GM21515 (cell line): ENCODE measurements around the gene RDH14.

ENCODE experiments used
- ATAC-seq: cut with Tn5 transposase; IDR thresholded peaks from one replicate; pipeline ENCODE4 v1.9.1; 2021; ENCODE audit not compliant: unreplicated experiment

RDH14 gene, protein sequence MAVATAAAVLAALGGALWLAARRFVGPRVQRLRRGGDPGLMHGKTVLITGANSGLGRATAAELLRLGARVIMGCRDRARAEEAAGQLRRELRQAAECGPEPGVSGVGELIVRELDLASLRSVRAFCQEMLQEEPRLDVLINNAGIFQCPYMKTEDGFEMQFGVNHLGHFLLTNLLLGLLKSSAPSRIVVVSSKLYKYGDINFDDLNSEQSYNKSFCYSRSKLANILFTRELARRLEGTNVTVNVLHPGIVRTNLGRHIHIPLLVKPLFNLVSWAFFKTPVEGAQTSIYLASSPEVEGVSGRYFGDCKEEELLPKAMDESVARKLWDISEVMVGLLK

DNA sequence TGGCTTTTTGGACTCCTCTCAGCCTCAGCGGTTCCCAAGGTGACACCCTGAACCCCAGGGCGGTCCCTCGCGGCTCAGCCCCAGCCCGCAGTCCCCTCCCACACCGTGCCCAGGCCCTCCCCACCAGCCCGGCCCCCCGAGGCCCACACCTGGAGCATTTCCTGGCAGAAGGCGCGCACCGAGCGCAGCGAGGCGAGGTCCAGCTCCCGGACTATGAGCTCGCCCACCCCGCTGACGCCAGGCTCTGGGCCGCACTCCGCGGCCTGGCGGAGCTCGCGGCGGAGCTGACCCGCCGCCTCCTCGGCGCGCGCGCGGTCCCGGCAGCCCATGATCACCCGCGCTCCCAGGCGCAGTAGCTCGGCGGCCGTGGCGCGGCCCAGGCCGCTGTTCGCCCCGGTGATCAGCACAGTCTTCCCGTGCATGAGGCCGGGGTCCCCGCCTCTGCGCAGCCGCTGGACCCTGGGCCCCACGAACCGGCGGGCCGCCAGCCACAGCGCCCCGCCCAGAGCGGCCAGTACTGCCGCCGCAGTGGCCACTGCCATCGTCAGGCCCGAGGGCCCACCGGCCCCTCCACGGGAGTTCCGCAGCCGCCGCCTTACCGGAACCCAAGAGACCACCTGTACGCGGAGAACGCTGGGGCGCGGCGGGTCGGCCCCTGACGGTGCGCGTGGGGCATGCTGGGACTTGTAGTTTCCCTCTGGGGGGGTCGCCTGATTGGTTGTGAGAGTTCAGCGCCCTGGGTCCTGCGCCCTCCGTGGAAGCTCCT is at the start of gene RDH14:
TSS of gene RDH14 (minus strand) at position 623 of the 766 bp plus-strand sequence. CDS start at position 542, 81 bp downstream.
- peak; percentile 95 for ATAC-seq

DNA sequence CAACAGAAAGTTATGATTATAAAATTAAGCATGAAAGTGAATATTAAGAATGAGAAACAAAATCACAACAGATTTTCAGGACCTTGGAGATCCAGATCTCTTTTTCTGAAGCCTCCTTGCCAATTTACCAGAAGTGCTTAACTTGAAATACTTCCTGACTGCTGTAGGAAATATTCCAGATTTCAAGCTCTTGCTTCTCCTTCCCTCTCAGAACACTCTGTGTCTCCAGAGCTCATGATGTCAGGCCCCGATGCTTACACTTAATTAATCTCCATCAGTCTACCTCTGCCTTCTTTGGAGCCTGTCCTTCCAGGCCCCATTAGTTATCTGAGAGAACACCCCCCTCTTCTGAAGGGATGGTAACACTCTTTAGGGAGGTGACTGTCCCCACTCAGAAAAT is 49.6 kb upstream of the RDH14 start:
- ATAC-seq, result no peak

DNA sequence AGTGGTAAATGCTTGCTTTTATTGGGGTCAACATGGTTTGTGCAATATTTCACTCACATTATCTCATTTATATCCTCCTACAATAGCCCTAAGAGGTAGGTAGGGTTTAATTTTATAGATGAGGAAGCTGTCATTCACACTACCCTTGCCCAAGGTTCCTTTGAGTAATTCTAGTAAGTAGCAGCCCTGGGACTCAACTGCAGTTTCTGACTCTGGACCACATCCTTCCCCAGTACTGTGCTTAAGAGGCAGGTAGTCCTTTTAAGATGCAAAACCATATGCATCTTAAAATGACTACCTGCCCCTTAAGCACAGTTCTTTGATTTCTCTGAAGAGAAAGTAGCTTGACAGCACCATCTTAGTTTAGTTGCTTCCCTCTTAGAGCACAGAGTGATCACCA is 44.7 kb upstream of the RDH14 start:
- no peak for ATAC-seq

DNA sequence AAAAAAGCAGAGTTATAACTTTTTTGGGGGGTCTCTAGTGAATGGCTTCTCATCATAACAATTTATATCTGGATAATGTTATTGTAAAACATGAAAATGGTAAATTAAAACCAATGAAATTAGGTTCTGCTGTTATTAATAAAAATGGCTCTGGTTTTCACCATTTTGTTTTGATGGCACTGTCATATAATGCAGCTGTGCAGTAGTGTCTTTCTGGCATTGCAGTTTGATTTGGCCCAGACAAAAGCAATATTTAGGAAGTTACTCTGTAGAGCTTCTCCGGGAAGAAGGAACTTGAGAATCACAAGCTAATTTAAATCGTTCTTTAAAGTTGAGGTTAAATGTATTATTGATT is 44.1 kb upstream of the RDH14 start:
- no peak for ATAC-seq

DNA sequence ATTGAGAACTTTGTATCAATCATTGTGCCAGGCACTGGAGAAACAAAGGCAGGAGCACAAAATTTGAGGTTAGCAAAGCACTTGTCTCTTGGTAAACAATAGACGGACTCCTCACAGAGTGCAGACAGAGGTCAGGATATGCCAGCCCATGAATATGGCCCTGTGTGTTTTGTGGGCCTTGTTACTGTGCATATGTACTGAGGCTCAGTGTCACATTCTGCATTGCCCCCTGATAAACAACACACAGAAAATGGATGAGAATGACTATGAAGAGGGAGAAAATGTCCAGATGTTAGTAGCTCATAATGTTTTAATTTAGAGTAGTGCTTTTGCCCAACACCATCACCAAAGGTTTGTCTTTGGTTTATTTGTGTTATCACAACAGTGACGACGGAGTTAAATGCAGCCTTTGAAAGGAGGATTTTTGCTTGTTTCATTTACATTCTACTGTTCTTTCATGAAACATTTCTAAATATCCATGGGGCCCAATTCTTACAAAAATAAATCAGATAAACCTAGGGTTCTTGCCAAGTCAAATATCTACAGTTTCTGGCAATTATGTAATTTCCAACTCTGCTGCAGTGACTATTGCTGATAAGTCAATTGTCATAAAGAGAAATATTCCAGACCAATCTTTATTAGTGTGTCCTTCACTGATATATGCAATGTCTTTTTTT is 43.5 kb upstream of the RDH14 start:
- ATAC-seq, result no peak

DNA sequence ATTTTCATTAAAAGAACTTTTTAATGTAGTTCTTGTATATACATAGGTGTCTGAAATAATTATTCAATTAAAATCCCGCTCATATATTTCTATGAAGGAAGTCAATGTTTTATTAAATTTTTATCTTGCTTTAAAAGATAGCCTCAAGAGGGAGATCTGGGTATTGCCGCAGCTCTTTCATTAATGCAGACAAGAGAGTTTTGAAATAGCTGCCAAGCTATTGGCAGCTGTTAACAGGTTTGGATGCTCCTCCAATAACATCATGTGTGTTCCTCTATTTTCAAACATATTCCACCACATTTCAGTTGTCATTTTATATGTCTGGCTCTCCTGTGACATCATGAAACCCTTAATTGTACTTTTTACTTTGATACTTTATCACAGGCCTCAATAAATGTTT is 41.8 kb upstream of the RDH14 start:
- no peak for ATAC-seq

DNA sequence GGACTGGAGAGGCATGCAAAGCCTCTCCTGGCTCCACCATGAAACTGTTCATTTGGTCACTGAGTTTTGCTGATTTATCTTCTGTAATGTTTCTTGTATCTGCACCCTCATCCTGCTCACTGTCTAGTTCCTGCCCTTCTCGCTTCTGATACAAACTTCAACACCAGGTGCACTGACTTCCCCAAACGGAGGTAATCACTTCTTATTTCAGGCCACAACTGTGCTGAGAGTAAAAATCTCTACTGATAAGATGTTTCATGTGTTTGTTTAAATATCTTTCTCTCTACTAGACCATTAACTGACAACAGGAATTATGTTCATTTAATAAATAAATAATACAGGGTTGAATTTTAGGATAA is 39.8 kb upstream of the RDH14 start:
- ATAC-seq, result no peak

DNA sequence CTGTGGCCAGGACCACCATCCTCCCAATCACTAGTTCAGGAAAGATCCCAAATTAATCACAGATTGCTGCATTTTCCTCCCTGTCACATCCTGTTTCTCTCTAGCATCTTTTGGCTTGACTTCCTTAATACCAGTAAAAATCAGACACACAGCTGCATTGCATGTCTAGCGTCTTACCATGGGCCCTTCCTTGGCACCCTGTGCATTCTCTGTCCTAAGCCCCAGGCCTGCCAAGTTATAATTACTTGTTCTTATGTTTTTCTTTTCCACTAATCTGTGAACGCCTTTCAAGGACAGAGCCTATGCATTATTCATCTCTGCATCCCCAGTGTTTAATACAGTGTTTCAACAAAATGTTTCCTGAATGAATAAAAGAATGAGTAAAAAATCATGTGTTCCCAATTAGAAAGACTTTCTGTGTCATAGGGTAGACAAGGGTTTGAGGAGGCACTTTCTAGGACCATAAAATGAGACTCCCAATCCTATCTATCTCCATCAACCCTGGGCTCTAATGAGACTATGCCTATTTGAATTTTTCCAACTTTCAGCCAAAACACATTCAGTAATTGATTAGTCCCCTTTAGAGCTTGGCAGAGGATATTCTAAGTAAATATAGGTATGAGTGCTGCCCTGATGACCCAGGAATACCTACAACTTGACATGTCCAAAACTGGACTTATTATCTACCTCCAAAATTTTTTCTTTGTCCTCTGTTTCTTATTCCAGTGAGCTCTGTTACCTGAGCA is 39.2 kb upstream of the RDH14 start:
- no peak for ATAC-seq

DNA sequence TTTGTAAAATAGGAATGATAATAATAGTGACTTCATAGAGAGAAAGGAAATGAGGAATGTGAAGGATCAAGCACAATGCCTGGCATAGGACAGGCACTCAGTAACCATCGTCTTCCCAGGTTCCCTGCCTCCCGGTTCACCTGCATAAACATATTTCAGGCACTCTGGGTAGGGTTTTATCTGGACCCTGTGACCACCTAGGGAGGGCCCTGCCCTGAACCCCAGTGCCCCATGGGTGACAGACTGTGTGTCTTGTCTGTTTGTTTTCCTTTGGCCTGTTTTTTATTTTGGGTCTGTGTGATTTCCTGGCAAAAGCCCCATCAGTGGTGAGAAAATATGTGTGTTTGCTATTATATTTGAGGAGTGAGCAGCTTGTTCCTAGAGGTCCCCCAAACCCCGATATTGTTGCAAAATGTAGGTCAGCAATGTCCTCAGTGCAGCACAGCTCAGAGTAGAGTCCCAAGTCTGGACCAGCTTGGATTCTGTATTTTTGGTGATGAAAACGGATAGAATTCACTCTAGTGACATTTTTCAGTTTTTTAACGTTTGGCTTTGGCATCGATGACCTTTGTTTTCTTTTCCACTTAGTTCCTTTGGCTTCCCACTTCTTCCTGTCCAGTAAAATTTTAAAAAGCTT is 38.5 kb upstream of the RDH14 start:
- ATAC-seq, result no peak

DNA sequence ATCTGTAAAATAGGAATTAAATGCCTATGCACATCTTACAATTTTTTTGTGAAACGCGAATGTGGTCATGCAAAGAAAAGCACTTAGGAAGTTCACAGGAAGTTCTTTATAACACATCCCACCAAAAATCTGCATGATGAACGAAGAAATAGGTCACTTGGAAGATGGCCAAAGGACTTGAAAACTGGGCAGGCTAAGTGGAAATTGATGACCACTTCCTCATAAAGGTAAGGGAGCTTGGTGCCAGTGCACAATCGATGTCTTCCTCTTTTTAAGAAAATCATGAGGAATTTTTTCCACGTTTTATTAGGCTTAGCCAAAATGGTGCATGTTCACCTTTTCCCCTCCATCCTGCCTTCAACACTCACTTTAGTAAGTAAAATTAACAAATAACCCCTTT is 37.2 kb upstream of the RDH14 start:
- ATAC-seq, result no peak

DNA sequence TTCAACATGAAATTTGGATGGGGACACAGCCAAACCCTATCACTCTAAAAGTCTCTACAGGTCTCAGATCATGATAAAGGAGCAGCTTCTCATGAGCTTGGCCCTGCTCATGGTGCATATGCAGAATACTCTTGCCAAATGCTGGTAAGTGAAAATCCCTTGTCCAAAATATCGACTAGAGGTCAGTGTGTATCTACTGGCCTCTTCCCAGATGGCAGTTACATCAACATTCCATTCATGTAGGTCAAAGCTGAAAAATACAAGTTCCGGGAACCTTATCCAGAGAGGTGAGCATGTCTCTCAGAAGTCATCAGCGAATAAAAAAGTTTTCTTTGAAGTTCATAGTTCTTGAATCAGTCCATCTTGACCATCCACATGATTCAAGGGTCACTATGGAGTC is 36.5 kb upstream of the RDH14 start:
- ATAC-seq, result no peak

DNA sequence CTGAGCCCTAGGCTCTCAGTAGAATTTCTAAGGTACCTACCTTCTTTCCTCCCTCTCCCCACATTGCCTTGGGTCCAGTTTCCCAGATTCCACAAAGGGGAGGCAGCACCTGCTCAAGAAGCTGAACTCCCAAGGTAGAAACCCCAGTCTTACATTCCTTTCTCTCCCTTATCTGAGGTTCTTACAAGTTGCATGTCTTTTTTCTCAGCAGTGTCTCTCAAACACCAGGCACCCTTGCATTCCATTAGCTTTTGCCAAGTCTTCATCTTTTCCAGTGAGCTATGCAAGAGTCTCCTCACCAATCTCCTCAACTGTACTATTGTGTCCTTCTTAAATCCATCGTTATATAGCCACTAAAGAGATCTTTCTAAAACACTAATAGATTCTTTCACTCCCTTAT is 33.0 kb upstream of the RDH14 start:
- ATAC-seq, result no peak

DNA sequence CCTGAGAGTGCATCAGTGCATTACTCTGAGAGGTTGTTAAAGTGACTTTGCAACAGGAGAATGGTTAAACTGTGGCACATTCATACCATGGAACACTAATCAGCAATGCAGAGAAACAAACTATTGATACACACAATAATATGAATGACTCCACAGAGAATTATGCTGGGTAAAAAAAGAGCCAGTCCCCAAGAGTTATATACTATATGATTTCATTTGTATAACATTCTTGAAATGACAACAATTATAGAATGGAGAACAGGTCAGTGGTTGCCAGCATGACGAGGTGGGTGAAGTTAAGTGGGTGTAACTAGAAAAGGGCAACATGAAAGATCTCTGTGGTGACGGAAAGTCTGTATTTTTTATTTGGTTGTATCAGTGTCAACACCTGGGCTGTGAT is 31.9 kb upstream of the RDH14 start:
- no peak for ATAC-seq

DNA sequence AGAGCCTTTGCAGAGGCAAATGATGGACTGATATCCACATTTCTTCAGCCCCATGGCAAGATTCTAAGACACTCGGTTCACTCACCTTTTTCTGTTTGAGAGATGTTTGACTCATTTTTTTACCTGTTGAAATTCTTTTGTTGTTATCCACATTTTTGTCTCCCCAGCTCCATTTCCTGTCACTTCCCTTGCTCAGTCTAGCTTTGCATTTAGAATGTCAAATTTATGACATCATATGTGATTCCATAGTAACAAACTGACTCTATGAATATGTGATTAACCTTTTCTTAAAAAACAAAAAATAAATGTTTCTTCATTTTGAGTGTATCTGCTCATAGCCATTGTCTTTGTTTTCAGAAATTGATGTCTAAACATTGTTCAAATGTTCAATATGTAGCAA is 28.9 kb upstream of the RDH14 start, which contains the start of gene NT5C1B:
TSS of gene NT5C1B (minus strand) at position 216 of the 400 bp plus-strand sequence. CDS start at position 115, 101 bp downstream.
- no peak for ATAC-seq

DNA sequence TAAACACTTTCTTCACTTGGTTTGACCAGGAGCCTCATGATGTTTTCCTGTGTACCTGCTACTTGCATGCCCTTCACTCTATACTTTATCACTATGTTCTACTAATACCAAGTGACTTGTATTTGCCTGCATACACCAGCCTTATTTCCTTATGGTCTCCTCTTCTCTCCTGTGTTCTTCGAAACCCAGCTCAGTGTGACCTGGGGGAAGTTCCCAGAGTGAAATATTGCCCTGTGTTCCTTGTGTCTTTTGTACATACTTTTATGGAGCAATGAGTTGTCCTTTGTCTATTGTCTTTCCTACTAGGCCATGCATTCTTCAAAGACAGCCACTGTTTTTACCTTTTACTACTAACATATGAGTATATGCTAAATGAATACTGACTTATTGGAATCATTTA is 28.3 kb upstream of the RDH14 start:
- no peak for ATAC-seq

DNA sequence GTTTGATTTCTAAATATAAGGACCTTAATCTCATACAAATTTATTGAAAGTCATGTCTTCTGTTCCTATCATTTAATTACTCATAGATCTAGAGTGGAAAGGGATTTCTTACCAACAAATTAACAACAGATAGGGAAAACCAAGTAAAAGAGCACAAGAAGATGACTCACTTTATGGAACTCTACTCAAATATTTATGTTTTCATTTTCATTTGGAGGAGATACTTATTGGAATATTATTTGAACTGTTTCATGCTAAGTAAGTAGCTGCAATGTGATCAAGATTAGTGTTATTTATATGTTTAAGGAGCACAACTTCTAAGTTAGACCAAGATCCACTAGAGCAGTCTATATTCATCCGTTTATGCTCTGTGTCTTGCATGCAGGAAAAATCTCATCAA is 27.6 kb upstream of the RDH14 start:
- no peak for ATAC-seq

DNA sequence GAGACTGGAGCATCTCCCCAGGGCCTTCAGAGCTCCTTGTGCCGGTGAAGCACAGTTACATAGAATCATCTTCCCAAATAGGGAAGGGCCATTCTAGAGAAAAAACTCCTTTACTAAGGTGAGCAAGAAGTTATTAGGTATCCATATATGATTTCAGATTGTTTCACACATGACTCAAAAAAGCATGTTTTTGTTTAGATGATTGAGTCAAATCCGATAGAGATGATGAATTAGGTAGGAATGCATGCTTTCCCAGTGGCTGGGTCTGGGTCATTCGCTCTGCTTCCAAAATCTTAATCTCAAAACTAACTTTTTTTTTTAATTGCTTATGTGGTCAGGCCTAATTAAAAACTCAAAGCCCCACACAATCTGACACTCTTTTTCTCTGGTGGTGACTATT is 25.1 kb upstream of the RDH14 start:
- no peak for ATAC-seq

DNA sequence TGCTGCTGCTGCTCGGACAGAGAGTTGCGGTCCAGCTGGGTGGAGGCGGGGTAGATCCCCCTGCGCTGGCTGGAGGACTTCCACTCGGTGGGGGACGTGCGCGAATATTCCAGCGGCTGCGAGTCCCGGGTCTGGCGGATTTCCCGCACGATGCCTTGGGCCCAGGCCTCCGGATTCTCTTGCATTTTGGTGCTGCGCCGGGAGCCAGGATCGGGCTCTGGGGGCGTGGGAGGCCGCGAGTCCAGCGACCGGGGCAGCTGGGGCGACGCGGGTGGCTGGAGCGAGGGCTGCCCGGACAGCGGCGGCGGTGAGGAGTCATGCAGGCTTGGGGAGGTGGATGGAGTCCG is 24.1 kb upstream of the RDH14 start:
- ATAC-seq, result no peak

DNA sequence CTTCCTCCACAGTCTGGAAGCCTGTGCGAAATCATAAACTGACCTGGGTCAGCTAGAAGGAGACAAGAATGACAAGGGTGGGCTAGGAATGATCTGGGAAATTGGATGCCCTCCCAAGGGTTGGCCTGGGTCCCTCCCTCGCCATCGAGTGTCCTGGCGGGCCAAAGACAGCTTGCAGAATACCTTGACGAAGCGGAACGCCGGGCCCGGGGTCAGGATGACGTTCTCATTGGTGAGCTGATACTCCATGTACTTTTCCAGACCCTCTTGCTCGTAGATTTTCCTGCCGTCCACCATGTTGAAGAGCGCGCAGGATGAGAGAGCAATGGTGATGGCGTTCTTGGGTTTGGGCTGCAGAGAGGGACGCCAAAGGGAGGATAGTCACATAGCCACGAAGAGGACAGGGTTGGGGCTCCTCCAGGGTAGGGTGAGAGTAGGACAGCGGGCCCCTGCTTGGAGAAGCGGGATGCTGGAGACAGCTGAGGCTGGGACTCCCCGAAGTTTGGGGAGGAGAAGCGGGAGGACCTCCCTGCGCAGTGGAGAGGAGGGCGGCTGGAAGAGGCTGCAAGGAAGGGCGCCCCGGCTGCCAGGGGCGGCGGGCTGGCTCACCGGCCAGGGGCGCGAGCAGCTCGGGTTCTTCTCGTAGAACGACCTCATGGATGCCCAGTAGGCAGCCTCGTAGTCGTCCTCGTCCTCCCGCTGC is 23.6 kb upstream of the RDH14 start:
- no peak for ATAC-seq

DNA sequence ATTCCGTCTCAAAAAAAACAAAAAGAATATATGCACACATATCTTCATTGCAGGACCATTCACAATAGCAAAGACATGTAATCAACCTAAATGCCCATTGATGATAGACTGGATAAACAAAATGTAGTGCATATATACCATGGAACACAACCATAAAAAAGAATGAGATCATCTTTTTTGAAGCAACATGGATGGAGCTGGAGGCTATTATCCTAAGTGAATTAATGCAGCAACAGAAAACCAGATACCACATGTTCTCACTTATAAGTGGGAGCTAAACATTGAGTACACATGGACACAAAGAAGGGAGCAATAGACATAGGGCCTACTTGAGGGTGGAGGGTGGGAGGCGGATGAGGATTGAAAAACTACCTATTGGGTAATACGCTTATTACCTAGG is 20.2 kb upstream of the RDH14 start:
- ATAC-seq, result no peak
